GM19397 (cell line): ENCODE results near the gene STARD9.
"Not testable (repeated sequence)": the region's sequence is repeated elsewhere in the genome, so short reads cannot be mapped to it uniquely, and the experiment has no call there.

Experiments used
- ATAC-seq: cut with Tn5 transposase; IDR thresholded peaks from one replicate; pipeline ENCODE4 v1.9.1; 2021; ENCODE audit warnings: mild to moderate bottlenecking, moderate library complexity; ENCODE audit not compliant: unreplicated experiment

The STARD9 gene

GRCh38 chr15:42750306-42750705, 174.9 kb downstream of the STARD9 start:
- ATAC-seq, result no peak

- no peak for ATAC-seq
Measured at GRCh38 chr15:42759093-42759492, 183.7 kb downstream of the STARD9 start.

GRCh38 chr15:42760759-42761158, 185.4 kb downstream of the STARD9 start:
- ATAC-seq, result no peak

GRCh38 chr15:42761813-42762212, 186.4 kb downstream of the STARD9 start:
- ATAC-seq, result not testable (repeated sequence)

GRCh38 chr15:42764154-42764731, 188.8 kb downstream of the STARD9 start:
- not testable (repeated sequence) for ATAC-seq

- not testable (repeated sequence) for ATAC-seq
Measured at GRCh38 chr15:42766109-42766508, 190.7 kb downstream of the STARD9 start.
